ENCODE measurements around the gene SYT5.

DNA sequence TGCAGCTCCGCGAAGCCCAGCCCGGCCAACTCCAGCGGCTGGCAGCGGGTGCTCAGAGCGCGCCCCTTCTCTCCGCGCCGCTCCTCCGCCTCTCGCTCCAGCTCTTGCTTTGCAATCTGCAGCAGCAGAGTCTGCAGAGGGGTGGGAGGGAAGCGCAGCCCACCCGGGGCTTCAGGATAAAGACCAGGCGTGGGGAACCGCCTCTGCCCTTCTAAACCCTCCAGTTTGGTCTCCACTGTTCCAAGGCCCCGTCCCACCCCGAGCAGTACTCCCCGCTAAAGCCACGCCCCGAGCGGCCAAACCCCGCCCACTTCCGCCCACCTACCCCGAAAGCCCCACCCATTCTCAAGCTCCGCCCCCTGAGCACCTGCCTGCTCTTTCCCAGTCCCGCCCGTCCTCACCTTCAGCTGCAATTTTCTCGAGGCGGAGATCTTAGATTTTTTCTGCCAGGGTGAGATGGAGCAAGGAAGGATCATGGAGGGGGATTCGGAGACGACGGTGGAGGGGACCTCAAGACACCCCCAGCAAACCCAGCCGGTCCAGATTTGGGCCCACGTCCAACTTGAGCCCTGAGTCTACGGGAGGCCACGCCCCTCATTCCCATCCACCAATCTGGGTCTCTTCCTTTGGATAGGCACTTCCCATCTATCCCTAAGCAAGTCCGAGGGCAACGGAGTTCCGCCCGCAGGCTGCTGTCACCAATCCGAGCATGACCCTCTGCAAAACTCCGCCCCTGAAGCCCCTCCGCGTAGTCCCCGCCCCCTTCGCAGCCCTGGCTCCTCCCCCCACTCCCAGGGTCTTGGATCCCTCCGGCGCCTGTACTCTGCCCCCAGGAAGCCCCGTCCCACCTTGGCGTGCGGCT lies 23.7 kb downstream of the SYT5 start:
- TF ChIP-seq EZH2 (IDR thresholded peaks at IDR 0.05; ENCODE audit: low read length, missing control alignments): no peak
- no peak for TF ChIP-seq CTCF (conservative IDR thresholded peaks at IDR 0.05 in 1 of 2, IDR thresholded peaks at IDR 0.05 in 1 of 2; ENCODE audit: low read depth in 1 of 2, low read length in 2 of 2)
